ENCODE results near the gene BLOC1S6. TPM values are rescaled to one million over a fixed set of nuclear protein-coding genes. Genes with fewer than 3 reads are reported as not detected.

The BLOC1S6 gene
- total and polyA plus RNA-seq, 8 donors, result 37.0 to 54.0 (median 50.2) TPM

DNA sequence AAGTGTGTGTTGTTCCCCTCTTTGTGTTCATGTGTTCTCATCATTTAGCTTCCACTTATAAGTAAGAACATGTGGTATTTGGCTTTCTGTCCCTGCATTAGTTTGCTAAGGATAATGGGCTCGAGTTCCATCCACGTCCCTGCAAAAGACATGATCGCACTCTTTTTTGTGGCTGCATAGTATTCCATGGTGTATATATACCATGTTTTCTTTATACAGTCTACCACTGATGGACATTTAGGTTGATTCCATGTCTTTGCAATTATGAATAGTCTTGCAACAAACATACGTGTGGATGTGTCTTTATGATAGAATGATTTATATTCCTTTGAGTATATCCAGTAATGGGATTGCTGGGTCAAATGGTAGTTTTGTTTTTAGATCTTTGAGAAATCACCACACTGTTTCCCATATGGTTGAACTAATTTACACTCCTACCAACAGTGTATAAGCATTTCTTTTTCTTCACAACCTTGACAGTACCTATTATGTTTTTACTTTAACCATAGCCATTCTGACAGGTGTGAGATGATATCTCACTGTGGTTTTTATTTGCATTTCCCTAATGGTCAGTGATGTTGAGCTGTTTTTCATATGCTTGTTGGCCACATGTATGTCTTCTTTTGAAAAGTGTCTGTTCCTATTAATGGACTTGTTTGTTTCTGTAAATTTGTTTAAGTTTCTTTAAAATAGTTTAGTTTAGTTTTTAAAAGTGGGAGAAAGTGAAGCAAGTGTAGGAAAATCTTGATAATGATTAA is 42.7 kb upstream of the BLOC1S6 start:
- intact Hi-C loops (cut with DNase I), result no loop called here
- TF ChIP-seq, protein P1, sequence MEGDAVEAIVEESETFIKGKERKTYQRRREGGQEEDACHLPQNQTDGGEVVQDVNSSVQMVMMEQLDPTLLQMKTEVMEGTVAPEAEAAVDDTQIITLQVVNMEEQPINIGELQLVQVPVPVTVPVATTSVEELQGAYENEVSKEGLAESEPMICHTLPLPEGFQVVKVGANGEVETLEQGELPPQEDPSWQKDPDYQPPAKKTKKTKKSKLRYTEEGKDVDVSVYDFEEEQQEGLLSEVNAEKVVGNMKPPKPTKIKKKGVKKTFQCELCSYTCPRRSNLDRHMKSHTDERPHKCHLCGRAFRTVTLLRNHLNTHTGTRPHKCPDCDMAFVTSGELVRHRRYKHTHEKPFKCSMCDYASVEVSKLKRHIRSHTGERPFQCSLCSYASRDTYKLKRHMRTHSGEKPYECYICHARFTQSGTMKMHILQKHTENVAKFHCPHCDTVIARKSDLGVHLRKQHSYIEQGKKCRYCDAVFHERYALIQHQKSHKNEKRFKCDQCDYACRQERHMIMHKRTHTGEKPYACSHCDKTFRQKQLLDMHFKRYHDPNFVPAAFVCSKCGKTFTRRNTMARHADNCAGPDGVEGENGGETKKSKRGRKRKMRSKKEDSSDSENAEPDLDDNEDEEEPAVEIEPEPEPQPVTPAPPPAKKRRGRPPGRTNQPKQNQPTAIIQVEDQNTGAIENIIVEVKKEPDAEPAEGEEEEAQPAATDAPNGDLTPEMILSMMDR (IDR thresholded peaks at IDR 0.05), result no peak
- ATAC-seq, result no peak
- no peaks in the 10 kb centered on the region for H3K4me1 ChIP-seq
- no peak overlapping the region for H3K4me3 ChIP-seq
- DNase-seq, result no peak
- no peak overlapping the region for H3K27ac ChIP-seq
- H3K36me3 ChIP-seq, result no peaks in the 10 kb centered on the region
- H3K9me3 ChIP-seq, result no peaks in the 10 kb centered on the region
- H3K27me3 ChIP-seq, result no peaks in the 10 kb centered on the region

DNA sequence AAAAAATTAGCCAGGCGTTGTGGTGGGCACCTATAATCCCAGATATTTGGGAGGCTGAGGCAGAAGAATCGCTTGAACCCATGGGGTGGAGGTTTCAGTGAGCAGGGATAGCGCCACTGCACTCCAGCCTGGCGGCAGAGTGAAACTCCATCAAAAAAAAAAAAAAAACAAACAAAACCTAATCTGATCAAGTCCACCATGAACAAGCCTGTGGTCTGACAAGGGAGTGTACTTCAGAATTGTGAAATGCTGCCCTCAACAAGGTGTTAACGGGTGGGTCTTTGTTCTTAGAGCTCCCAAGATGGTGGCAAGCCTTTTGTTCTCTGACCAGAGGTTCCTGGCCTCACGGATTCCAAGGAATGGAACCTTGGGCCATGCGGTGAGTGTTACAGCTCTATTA is 40.4 kb upstream of the BLOC1S6 start:
- no peaks in the 10 kb centered on the region for H3K27me3 ChIP-seq
- intact Hi-C loops (cut with DNase I), result no loop called here
- no peak overlapping the region for H3K27ac ChIP-seq
- TF ChIP-seq, protein P1 (IDR thresholded peaks at IDR 0.05), result no peak
- H3K4me3 ChIP-seq, result no peak overlapping the region
- no peaks in the 10 kb centered on the region for H3K36me3 ChIP-seq
- no peaks in the 10 kb centered on the region for H3K9me3 ChIP-seq
- no peaks in the 10 kb centered on the region for H3K4me1 ChIP-seq
- DNase-seq (no peak), ATAC-seq (no peak)

DNA sequence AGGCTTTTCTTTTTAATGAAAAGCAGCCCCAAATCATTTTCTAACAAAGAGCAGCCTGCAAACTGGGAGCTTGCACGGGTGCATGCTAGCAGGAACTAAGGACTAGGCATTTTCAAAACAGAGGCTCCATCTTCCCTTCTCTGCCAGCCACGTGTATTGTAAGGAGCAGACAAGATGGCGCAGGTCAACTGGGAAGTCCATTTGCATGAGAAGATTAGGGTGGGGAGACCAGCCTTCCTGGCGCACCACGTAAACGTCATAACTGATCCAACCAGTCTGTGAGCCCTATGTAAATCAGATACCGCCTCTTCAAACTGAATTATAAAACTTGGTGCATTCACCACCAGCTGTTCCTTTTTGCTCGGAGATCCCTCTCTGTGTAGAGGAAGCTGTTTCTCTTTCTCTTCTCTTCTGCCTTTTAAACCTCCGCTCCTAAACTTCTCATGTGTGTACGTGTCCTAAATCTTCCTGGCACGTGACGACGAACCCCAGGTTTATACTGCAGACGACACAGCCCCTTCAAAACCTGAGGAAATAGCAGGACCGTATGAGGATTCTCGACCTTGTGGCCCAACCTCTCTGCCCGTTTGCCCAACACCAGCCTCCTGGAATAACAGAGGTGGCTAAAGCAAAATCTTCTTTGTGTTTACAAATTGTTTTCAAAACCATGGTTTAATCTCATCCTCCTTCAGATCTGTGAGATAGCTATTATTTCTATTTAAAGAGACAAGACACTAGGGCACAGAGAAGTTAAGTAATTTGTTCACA is 38.2 kb upstream of the BLOC1S6 start:
- DNase-seq (no peak), ATAC-seq (no peak)
- Histone ChIP-seq H3K27me3 (no peaks in the 10 kb centered on the region), H3K9me3 (no peaks in the 10 kb centered on the region), H3K4me1 (no peaks in the 10 kb centered on the region), H3K4me3 (no peak overlapping the region), H3K36me3 (no peaks in the 10 kb centered on the region), H3K27ac (no peak overlapping the region)
- intact Hi-C loops (cut with DNase I), result no loop called here
- TF ChIP-seq, protein P1 (IDR thresholded peaks at IDR 0.05), result no peak

DNA sequence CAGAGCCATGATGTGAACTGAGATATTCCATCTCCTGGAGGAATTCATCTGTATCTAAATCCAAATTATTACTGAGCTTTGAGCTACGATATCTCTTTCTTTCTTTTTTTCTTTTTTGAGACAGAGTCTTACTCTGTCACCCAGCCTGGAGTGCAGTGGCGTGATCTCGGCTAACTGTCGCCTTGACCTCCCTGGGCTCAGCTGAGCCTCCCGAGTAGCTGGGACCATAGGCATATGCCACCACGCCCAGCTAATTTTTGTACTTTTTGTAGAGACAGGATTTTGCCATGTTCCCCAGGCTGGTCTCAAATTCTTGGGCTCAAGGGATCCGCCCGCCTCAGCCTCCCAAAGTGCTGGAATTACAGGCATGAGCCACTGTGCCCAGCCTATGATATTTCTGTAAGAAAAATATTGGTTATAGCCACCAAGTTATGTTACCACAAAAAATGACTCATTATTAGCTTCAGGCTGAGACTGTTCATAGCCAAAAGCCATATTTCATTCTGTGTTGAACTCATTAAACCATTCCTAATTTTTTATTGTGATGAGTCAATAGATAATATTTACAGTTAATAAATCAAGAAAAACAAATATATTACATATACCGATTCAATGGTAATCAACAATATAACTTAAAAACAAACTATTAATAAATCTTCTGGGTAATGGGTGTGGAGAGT is 37.5 kb upstream of the BLOC1S6 start:
- Histone ChIP-seq H3K4me1 (no peaks in the 10 kb centered on the region), H3K4me3 (no peak overlapping the region), H3K27ac (no peak overlapping the region), H3K36me3 (no peaks in the 10 kb centered on the region), H3K9me3 (no peaks in the 10 kb centered on the region), H3K27me3 (no peaks in the 10 kb centered on the region)
- DNase-seq, result no peak
- TF ChIP-seq, protein P1 (IDR thresholded peaks at IDR 0.05), result no peak
- ATAC-seq, result no peak
- intact Hi-C loops (cut with DNase I), result no loop called here

GRCh38 chr15:45550436-45550835 is 36.7 kb upstream of the BLOC1S6 start:
- no peaks in the 10 kb centered on the region for H3K4me1 ChIP-seq
- no peak overlapping the region for H3K27ac ChIP-seq
- H3K9me3 ChIP-seq, result no peaks in the 10 kb centered on the region
- intact Hi-C loops (cut with DNase I), result no loop called here
- TF ChIP-seq, protein P1 (IDR thresholded peaks at IDR 0.05), result no peak
- no peaks in the 10 kb centered on the region for H3K27me3 ChIP-seq
- H3K36me3 ChIP-seq, result no peaks in the 10 kb centered on the region
- DNase-seq (no peak), ATAC-seq (no peak)
- H3K4me3 ChIP-seq, result no peak overlapping the region
